ENCODE results near the gene HLX.

DNA sequence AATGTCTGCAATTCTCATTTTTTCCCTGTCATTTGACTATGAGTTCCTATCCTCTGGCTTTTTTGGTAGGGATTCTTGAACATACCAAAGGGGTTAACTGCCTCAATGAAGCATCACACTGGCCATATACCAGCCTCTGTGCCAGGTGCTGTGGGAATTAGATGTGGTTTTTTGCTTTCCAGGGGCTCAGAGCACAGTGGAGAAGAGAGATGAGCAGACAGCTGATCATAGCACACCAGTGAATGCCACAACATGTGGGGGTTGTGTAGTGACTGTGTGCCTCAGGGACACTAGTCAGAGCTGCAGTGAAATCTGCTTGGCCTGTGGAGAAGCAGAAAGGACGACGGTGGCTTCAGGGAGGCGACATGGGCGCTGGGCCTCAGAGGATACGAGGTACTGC, 30.8 kb downstream of the HLX start:
- TF ChIP-seq EP300 (conservative IDR thresholded peaks at IDR 0.05; ENCODE audit: poor library complexity, severe bottlenecking) (no peak), POLR2AphosphoS5 (IDR thresholded peaks at IDR 0.05) (no peak)
- TF ChIP-seq, protein P1, sequence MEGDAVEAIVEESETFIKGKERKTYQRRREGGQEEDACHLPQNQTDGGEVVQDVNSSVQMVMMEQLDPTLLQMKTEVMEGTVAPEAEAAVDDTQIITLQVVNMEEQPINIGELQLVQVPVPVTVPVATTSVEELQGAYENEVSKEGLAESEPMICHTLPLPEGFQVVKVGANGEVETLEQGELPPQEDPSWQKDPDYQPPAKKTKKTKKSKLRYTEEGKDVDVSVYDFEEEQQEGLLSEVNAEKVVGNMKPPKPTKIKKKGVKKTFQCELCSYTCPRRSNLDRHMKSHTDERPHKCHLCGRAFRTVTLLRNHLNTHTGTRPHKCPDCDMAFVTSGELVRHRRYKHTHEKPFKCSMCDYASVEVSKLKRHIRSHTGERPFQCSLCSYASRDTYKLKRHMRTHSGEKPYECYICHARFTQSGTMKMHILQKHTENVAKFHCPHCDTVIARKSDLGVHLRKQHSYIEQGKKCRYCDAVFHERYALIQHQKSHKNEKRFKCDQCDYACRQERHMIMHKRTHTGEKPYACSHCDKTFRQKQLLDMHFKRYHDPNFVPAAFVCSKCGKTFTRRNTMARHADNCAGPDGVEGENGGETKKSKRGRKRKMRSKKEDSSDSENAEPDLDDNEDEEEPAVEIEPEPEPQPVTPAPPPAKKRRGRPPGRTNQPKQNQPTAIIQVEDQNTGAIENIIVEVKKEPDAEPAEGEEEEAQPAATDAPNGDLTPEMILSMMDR (IDR thresholded peaks at IDR 0.05; ENCODE audit: poor library complexity, severe bottlenecking) = no peak

Measured in neural cell (in vitro differentiated cells).